ENCODE measurements around the gene AATF. TPM values are rescaled to one million over a fixed set of nuclear protein-coding genes. Genes with fewer than 3 reads are reported as not detected.

Gene AATF
- total RNA-seq, 1 experiment from 2014 or later, result 87.6 TPM

GRCh38 chr17:37060928-37061327, 112.2 kb downstream of the AATF start:
- intact Hi-C loops (cut with micrococcal nuclease; ENCODE audit: unreplicated experiment), result no loop called here
- no peaks in the 10 kb centered on the region for H3K27me3 ChIP-seq (replicated peaks; ENCODE audit: control insufficient read depth, insufficient read depth, low read length)
- no TSS peak for BruUV-seq (replicated peaks)
- Mint-ChIP-seq H3K36me3 (ENCODE audit: insufficient read depth, unreplicated experiment) (peaks cover 8% of the 10 kb centered on the region), H3K27me3 (ENCODE audit: insufficient read depth, unreplicated experiment) (no peaks in the 10 kb centered on the region), H3K4me1 (ENCODE audit: low read depth, unreplicated experiment) (peaks cover 11% of the 10 kb centered on the region), H3K27ac (ENCODE audit: unreplicated experiment) (peak overlapping the region; percentile 35), H3K9me3 (ENCODE audit: unreplicated experiment) (no peaks in the 10 kb centered on the region), H3K4me3 (ENCODE audit: unreplicated experiment) (no peak overlapping the region)
- DNase-seq, result no peak
- no peaks in the 10 kb centered on the region for H3K9me3 ChIP-seq
- H3K4me1 ChIP-seq, result peaks cover 7% of the 10 kb centered on the region; the same call in 1 of the 2 replicates
- H3K4me3 ChIP-seq (ENCODE audit: low read depth, low read length), result no peak overlapping the region
- no peak for TF ChIP-seq CTCF (IDR thresholded peaks at IDR 0.05; ENCODE audit: insufficient read depth in 1 of 2, low read depth in 1 of 2, low read length in 1 of 2, severe bottlenecking in 1 of 2, unreplicated experiment in 1 of 2)
- H3K36me3 ChIP-seq (ENCODE audit: control insufficient read depth, insufficient read depth, low read length), result peaks cover 1% of the 10 kb centered on the region; the same call in 1 of the 2 replicates
- ChIA-PET POLR2A (no interaction called here), CTCF (interaction anchor here (1.0 kb wide), 1 partner anchor 13 kb away, joined by 14 read pairs; no protein-coding TSS in a partner anchor)

- no peaks in the 10 kb centered on the region for H3K9me3 ChIP-seq
- peaks cover 8% of the 10 kb centered on the region for H3K36me3 Mint-ChIP-seq (ENCODE audit: insufficient read depth, unreplicated experiment)
- no peak overlapping the region for H3K4me3 Mint-ChIP-seq (ENCODE audit: unreplicated experiment)
- H3K9me3 Mint-ChIP-seq (ENCODE audit: unreplicated experiment), result no peaks in the 10 kb centered on the region
- no peaks in the 10 kb centered on the region for H3K27me3 Mint-ChIP-seq (ENCODE audit: insufficient read depth, unreplicated experiment)
- intact Hi-C loops (cut with micrococcal nuclease; ENCODE audit: unreplicated experiment), result no loop called here
- TF ChIP-seq CTCF (IDR thresholded peaks at IDR 0.05; ENCODE audit: insufficient read depth in 1 of 2, low read depth in 1 of 2, low read length in 1 of 2, severe bottlenecking in 1 of 2, unreplicated experiment in 1 of 2), result no peak
- peaks cover 11% of the 10 kb centered on the region for H3K4me1 Mint-ChIP-seq (ENCODE audit: low read depth, unreplicated experiment)
- H3K4me3 ChIP-seq (ENCODE audit: low read depth, low read length), result no peak overlapping the region
- ChIA-PET POLR2A (no interaction called here), CTCF (no interaction called here)
- BruUV-seq (replicated peaks), result no TSS peak
- H3K4me1 ChIP-seq, result peaks cover 7% of the 10 kb centered on the region; the same call in 1 of the 2 replicates
- H3K27me3 ChIP-seq (replicated peaks; ENCODE audit: control insufficient read depth, insufficient read depth, low read length), result no peaks in the 10 kb centered on the region
- peak in 1 of 2 experiments; percentile 7 for DNase-seq
- no peak overlapping the region for H3K27ac Mint-ChIP-seq (ENCODE audit: unreplicated experiment)
- H3K36me3 ChIP-seq (ENCODE audit: control insufficient read depth, insufficient read depth, low read length), result peaks cover 1% of the 10 kb centered on the region; the same call in 1 of the 2 replicates
These were observed 113.3 kb downstream of the AATF start for GRCh38 chr17:37062021-37062420.

- H3K27ac Mint-ChIP-seq (ENCODE audit: unreplicated experiment), result no peak overlapping the region
- H3K4me3 Mint-ChIP-seq (ENCODE audit: unreplicated experiment), result no peak overlapping the region
- no peaks in the 10 kb centered on the region for H3K36me3 Mint-ChIP-seq (ENCODE audit: insufficient read depth, unreplicated experiment)
- no peak for TF ChIP-seq CTCF (IDR thresholded peaks at IDR 0.05; ENCODE audit: insufficient read depth in 1 of 2, low read depth in 1 of 2, low read length in 1 of 2, severe bottlenecking in 1 of 2, unreplicated experiment in 1 of 2)
- intact Hi-C loops (cut with micrococcal nuclease; ENCODE audit: unreplicated experiment), result no loop called here
- no peaks in the 10 kb centered on the region for H3K27me3 Mint-ChIP-seq (ENCODE audit: insufficient read depth, unreplicated experiment)
- ChIA-PET POLR2A (no interaction called here), CTCF (interaction anchor here (0.7 kb wide), 1 partner anchor 29 kb away, joined by 4 read pairs; no protein-coding TSS in a partner anchor)
- DNase-seq, result peak in 1 of 2 experiments; percentile 31
- Histone ChIP-seq H3K4me3 (ENCODE audit: low read depth, low read length) (no peak overlapping the region), H3K27me3 (replicated peaks; ENCODE audit: control insufficient read depth, insufficient read depth, low read length) (no peaks in the 10 kb centered on the region), H3K36me3 (ENCODE audit: control insufficient read depth, insufficient read depth, low read length) (no peaks in the 10 kb centered on the region), H3K9me3 (no peaks in the 10 kb centered on the region), H3K4me1 (peaks cover 15% of the 10 kb centered on the region)
- peaks cover 25% of the 10 kb centered on the region for H3K4me1 Mint-ChIP-seq (ENCODE audit: low read depth, unreplicated experiment)
- BruUV-seq (replicated peaks), result no TSS peak
- no peaks in the 10 kb centered on the region for H3K9me3 Mint-ChIP-seq (ENCODE audit: unreplicated experiment)
These were observed 115.5 kb downstream of the AATF start for GRCh38 chr17:37064206-37064605.
